GM23338 (cell line): ENCODE data around the gene SLC25A25. TPM values are rescaled to one million over a fixed set of nuclear protein-coding genes. Genes with fewer than 3 reads are reported as not detected.

Experiments
- ATAC-seq: fragments of 200-7000 bp; cut with Tn5 transposase; 3 replicates; pipeline ENCODE4 v1.9.1; 2020
- DNase-seq: peaks from one replicate; pipeline ENCODE4 v3.0.0-alpha.2; 2015; ENCODE audit warnings: low spot score
- H2AFZ ChIP-seq: fragments of 200-600 bp; sonication (generic); 2 replicates; pipeline ENCODE4 v1.8.0; 2016; ENCODE audit warnings: antibody characterized with exemption, mild to moderate bottlenecking, moderate library complexity
- H3F3A ChIP-seq: fragments of 200-600 bp; sonication (generic); replicated peaks from 2 replicates; pipeline ENCODE4 v1.8.0; 2017; ENCODE audit warnings: antibody characterized with exemption, mixed run types, low read depth
- H3K27ac ChIP-seq: fragments of 200-600 bp; sonication (generic); 2 replicates; pipeline ENCODE4 v1.6.1; 2016; ENCODE audit warnings: low read depth
- H3K27me3 ChIP-seq: fragments of 200-600 bp; sonication (generic); 2 replicates; pipeline ENCODE4 v1.8.0; 2016; ENCODE audit warnings: mild to moderate bottlenecking, mixed run types, moderate library complexity; ENCODE audit not compliant: insufficient read depth
- H3K36me3 ChIP-seq: fragments of 200-600 bp; sonication (generic); 2 replicates; pipeline ENCODE4 v1.8.0; 2016; ENCODE audit warnings: mild to moderate bottlenecking; ENCODE audit not compliant: insufficient read depth
- H3K4me1 ChIP-seq: fragments of 200-600 bp; sonication (generic); 2 replicates; pipeline ENCODE4 v1.8.0; 2016; ENCODE audit warnings: mild to moderate bottlenecking, moderate library complexity; ENCODE audit not compliant: insufficient read depth
- H3K4me2 ChIP-seq: fragments of 200-600 bp; sonication (generic); 2 replicates; pipeline ENCODE4 v1.7.1; 2017; ENCODE audit warnings: mixed run types
- H3K4me3 ChIP-seq: fragments of 200-600 bp; sonication (generic); 2 replicates; pipeline ENCODE4 v1.6.1; 2016; ENCODE audit warnings: mixed run types
- H3K79me2 ChIP-seq: fragments of 200-600 bp; sonication (generic); replicated peaks from 2 replicates; pipeline ENCODE4 v1.8.0; 2017; ENCODE audit warnings: mild to moderate bottlenecking; ENCODE audit not compliant: insufficient read depth
- H3K9me2 ChIP-seq: fragments of 200-600 bp; sonication (generic); 2 replicates; pipeline ENCODE4 v1.8.0; 2017; ENCODE audit not compliant: insufficient read depth
- H4K20me1 ChIP-seq: fragments of 200-600 bp; sonication (generic); replicated peaks from 2 replicates; pipeline ENCODE4 v1.8.0; 2017; ENCODE audit warnings: mild to moderate bottlenecking; ENCODE audit not compliant: insufficient read depth
- H3K27ac Mint-ChIP-seq: 2 replicates; pipeline ENCODE4 v1.8.0; 2020; ENCODE audit warnings: inconsistent platforms, mild to moderate bottlenecking, moderate library complexity, mixed read lengths
- H3K27me3 Mint-ChIP-seq: 3 replicates; pipeline ENCODE4 v1.8.0; 2022; ENCODE audit warnings: low read depth, mild to moderate bottlenecking, moderate library complexity, mixed read lengths, inconsistent platforms; ENCODE audit not compliant: insufficient read depth, poor library complexity
- H3K36me3 Mint-ChIP-seq: 3 replicates; pipeline ENCODE4 v1.8.0; 2021; ENCODE audit warnings: low read depth, mild to moderate bottlenecking, inconsistent platforms, moderate library complexity, mixed read lengths
- H3K4me1 Mint-ChIP-seq: 3 replicates; pipeline ENCODE4 v1.8.0; 2020; ENCODE audit warnings: mild to moderate bottlenecking, inconsistent platforms, mixed read lengths
- H3K4me3 Mint-ChIP-seq: 3 replicates; pipeline ENCODE4 v1.8.0; 2021; ENCODE audit warnings: moderate library complexity, mild to moderate bottlenecking, inconsistent platforms, mixed read lengths
- H3K9me3 Mint-ChIP-seq: 3 replicates; pipeline ENCODE4 v1.8.0; 2020; ENCODE audit warnings: moderate library complexity, mild to moderate bottlenecking, inconsistent platforms, mixed read lengths
- ETS1 ChIP-seq: IDR thresholded peaks from 2 replicates; pipeline ENCODE4 v1.6.1; 2016; ENCODE audit warnings: antibody characterized with exemption
- EZH2phosphoT487 ChIP-seq: fragments of 200-600 bp; sonication (generic); IDR thresholded peaks from one replicate; pipeline ENCODE4 v1.8.1; 2018; ENCODE audit warnings: antibody characterized with exemption; ENCODE audit not compliant: unreplicated experiment
- NANOG ChIP-seq: IDR thresholded peaks from 2 replicates; pipeline ENCODE4 v1.6.1; 2016; ENCODE audit warnings: antibody characterized with exemption, borderline replicate concordance
- POLR2AphosphoS5 ChIP-seq: IDR thresholded peaks from 2 replicates; pipeline ENCODE4 v1.6.1; 2016; ENCODE audit warnings: antibody characterized with exemption, low read depth
- STAT1 ChIP-seq: IDR thresholded peaks from one replicate; pipeline ENCODE4 v1.6.1; 2016; ENCODE audit warnings: antibody characterized with exemption; ENCODE audit not compliant: unreplicated experiment
- ZNF114 ChIP-seq: fragments of 250-450 bp; sonication (Bioruptor Pico); IDR thresholded peaks from 2 replicates; pipeline ENCODE4 v1.5.0; 2020; ENCODE audit warnings: mild to moderate bottlenecking, moderate library complexity
- ZNF331 ChIP-seq: fragments of 250-450 bp; sonication (Bioruptor Pico); IDR thresholded peaks from 2 replicates; pipeline ENCODE4 v1.5.0; 2020; ENCODE audit warnings: low read depth, mild to moderate bottlenecking, moderate library complexity
- polyA plus RNA-seq: library from polyadenylated mRNA; unstranded; fragments of >200 nt; fragmentation: Nextera tagmentation; extraction: Ambion mirVana; gene quantifications from 2 replicates; pipeline ENCODE4 v1.2.1, GENCODE V29; 2016
- total RNA-seq: library from RNA; depleted of rRNA; stranded (reverse); fragments of >200 nt; shearing (Covaris generic); gene quantifications from 2 replicates; pipeline ENCODE4 v1.2.3, GENCODE V29; 2014

SLC25A25 gene
- total and polyA plus RNA-seq, 2 experiments from 2014 or later, result 7.1 to 27.0 TPM

- Histone ChIP-seq H3F3A (no peaks in the 10 kb centered on the region), H3K36me3 (no peaks in the 10 kb centered on the region), H2AFZ (peak within 1 kb of the TSS; percentile 96), H3K79me2 (no peaks in the 10 kb centered on the region), H3K9me2 (no peaks in the 10 kb centered on the region), H3K4me2 (peak within 1 kb of the TSS; percentile 68), H3K27me3 (no peaks in the 10 kb centered on the region), H3K4me3 (peak within 1 kb of the TSS; percentile 41; the same call in 1 of the 2 replicates), H4K20me1 (no peaks in the 10 kb centered on the region), H3K4me1 (peaks cover 3% of the 10 kb centered on the region), H3K27ac (no peak within 1 kb of the TSS)
- no peak within 1 kb of the TSS for H3K4me3 Mint-ChIP-seq
- H3K4me1 Mint-ChIP-seq, result peaks cover 10% of the 10 kb centered on the region
- H3K36me3 Mint-ChIP-seq, result no peaks in the 10 kb centered on the region
- H3K9me3 Mint-ChIP-seq, result no peaks in the 10 kb centered on the region
- no peak for TF ChIP-seq ZNF331
- no peak for TF ChIP-seq ETS1
- no peak for TF ChIP-seq NANOG
- peaks cover 11% of the 10 kb centered on the region for H3K27me3 Mint-ChIP-seq
- no peak for ATAC-seq
- no peak for DNase-seq
- no peak within 1 kb of the TSS for H3K27ac Mint-ChIP-seq
Observed at GRCh38 chr9:128149001-128149701, 81.1 kb downstream of the SLC25A25 start, which contains the start of gene LCN2. LCN2 (plus strand) TSS chr9:128149453; CDS start chr9:128149526, 73 bp downstream.

- Mint-ChIP-seq H3K27me3 (peaks cover 11% of the 10 kb centered on the region), H3K9me3 (no peaks in the 10 kb centered on the region), H3K4me3 (no peak overlapping the region), H3K36me3 (no peaks in the 10 kb centered on the region), H3K4me1 (peaks cover 10% of the 10 kb centered on the region), H3K27ac (no peak overlapping the region)
- Histone ChIP-seq H3K9me2 (no peaks in the 10 kb centered on the region), H3K4me2 (peak overlapping the region; percentile 68), H4K20me1 (no peaks in the 10 kb centered on the region), H3F3A (no peaks in the 10 kb centered on the region), H3K4me3 (peak overlapping the region; percentile 41; the same call in 1 of the 2 replicates), H3K27me3 (no peaks in the 10 kb centered on the region), H2AFZ (peak overlapping the region; percentile 96), H3K36me3 (no peaks in the 10 kb centered on the region), H3K79me2 (no peaks in the 10 kb centered on the region), H3K4me1 (peaks cover 3% of the 10 kb centered on the region), H3K27ac (no peak overlapping the region)
- TF ChIP-seq POLR2AphosphoS5 (no peak), EZH2phosphoT487 (no peak), ZNF331 (no peak), STAT1 (no peak), ZNF114 (CRISPR knock-in tag) (no peak)
- DNase-seq (no peak), ATAC-seq (no peak)
Observed at GRCh38 chr9:128149951-128150593, 82.0 kb downstream of the SLC25A25 start.
